Pancreas (tissue), 10 donors: Measurements from ENCODE around the gene OTP. TPM values are rescaled to one million over a fixed set of nuclear protein-coding genes. Genes with fewer than 3 reads are reported as not detected.

Experiments used
- ATAC-seq, 4 donors: fragments of 200-7000 bp; cut with Tn5 transposase; one replicate each; pipeline versions ENCODE4 v1.8.0 to v1.9.1; 2020; ENCODE audit warnings: mild to moderate bottlenecking in 4 of 4, moderate library complexity in 4 of 4
- DNase-seq, 6 donors: peaks; one replicate each; pipeline ENCODE4 v3.0.0-alpha.2; 2020
- FAIRE-seq: peaks from 2 replicates; lab custom pipeline; 2012; peaks lifted over from hg19 to GRCh38; lab: Jason Lieb, UNC
- H3K27ac ChIP-seq, 4 donors: fragments of 200-600 bp; sonication (generic); 1 replicate in 3 of 4; 2 replicates in 1 of 4; pipeline versions ENCODE4 v1.5.0 to v1.8.0; 2020
- H3K27me3 ChIP-seq, 4 donors: fragments of 200-600 bp; one replicate each; pipeline ENCODE4 v1.8.0; 2021
- H3K36me3 ChIP-seq, 3 donors: fragments of 200-600 bp; sonication (generic) in 1 of 3; one replicate each; pipeline versions ENCODE4 v1.5.0 to v1.8.0; 2020 to 2021
- H3K4me1 ChIP-seq, 3 donors: fragments of 200-600 bp; one replicate each; pipeline ENCODE4 v1.8.0; 2021
- H3K4me3 ChIP-seq, 4 donors: fragments of 200-600 bp; sonication (generic) in 2 of 4; one replicate each; pipeline versions ENCODE4 v1.5.0 to v1.8.0; 2020 to 2021
- H3K9me3 ChIP-seq, 4 donors: fragments of 200-600 bp; one replicate each; pipeline ENCODE4 v1.8.0; 2021
- CTCF ChIP-seq, 4 donors: fragments of 200-600 bp; sonication (generic) in 3 of 4; IDR thresholded peaks; one replicate each; pipeline versions ENCODE4 v1.5.0 to v1.8.0; 2021; ENCODE audit warnings: antibody characterized with exemption in 4 of 4
- WGBS, 2 donors: extraction: QIAGEN DNeasy Blood & Tissue Kit; methylation state at CpG; one replicate each; pipeline ENCODE4 v1.1.7; 2013; 5-methylcytosine and 5-hydroxymethylcytosine counted together
- intact Hi-C, 3 donors: fragments of 100-400 bp; cut with DNase I; formaldehyde crosslinking; loops; one replicate each; pipeline versions ENCODE4 v1.11.1 to v1.14.2; 2022
- polyA plus RNA-seq, 2 donors: library from polyadenylated mRNA; stranded (reverse); fragments of 200-250 nt; gene quantifications; one replicate each; pipeline ENCODE4 v1.2.3, GENCODE V29; 2013
- total RNA-seq, 6 donors: library from RNA; stranded (reverse); fragmentation: NEBNext Ultra II Directional in 4 of 6; extraction: Animal tissue kit (Norgen Biotek cat#: 25700) in 4 of 6; gene quantifications; one replicate each; pipeline versions ENCODE4 v1.2.1 to v1.2.4, GENCODE V29; 2021 to 2023
- donor health status: healthy with polysubstance abuse.
- donor health status: DM: no; HTN: no; CAD: no; lungs with moderate emphysema.
- donor health status: DM: no; HTN: no; CAD: no.
- donor health status: control.
- donor health status: control.
- donor health status: Bipolar disorder and iron deficiency.
- donor health status: DM: yes; HTN: yes; CAD: no.
- donor health status: DM: no; HTN: no; CAD: no.
- donor health status: DM: no; HTN: no; CAD: no.
- donor health status: DM: yes; HTN: yes; CAD: no.

The OTP gene
- total and polyA plus RNA-seq, 8 donors = not detected

- 76 to 84% methylated on average over 7 of the region's 7 CpGs for WGBS, 2 donors
- no peak for FAIRE-seq
- intact Hi-C loops = no loop called here
- Histone ChIP-seq H3K36me3 (no peaks in the 10 kb centered on the region), H3K27me3 (no peaks in the 10 kb centered on the region), H3K4me1 (no peaks in the 10 kb centered on the region), H3K27ac (no peak overlapping the region), H3K4me3 (no peak overlapping the region), H3K9me3 (no peaks in the 10 kb centered on the region)
- TF ChIP-seq CTCF (IDR thresholded peaks at IDR 0.05) = no peak
- DNase-seq = no peak
- no peak for ATAC-seq
These were observed 24.8 kb upstream of the OTP start for GRCh38 chr5:77663090-77663863.

GRCh38 chr5:77662635-77663034 lies 24.1 kb upstream of the OTP start:
- intact Hi-C loops = no loop called here
- FAIRE-seq = no peak

GRCh38 chr5:77658662-77659061 lies 20.1 kb upstream of the OTP start:
- FAIRE-seq (no peak), DNase-seq (no peak), ATAC-seq (no peak)
- Histone ChIP-seq H3K27ac (no peak overlapping the region), H3K4me1 (no peaks in the 10 kb centered on the region), H3K36me3 (no peaks in the 10 kb centered on the region), H3K9me3 (no peaks in the 10 kb centered on the region), H3K4me3 (no peak overlapping the region), H3K27me3 (no peaks in the 10 kb centered on the region)
- intact Hi-C loops = no loop called here
- no peak for TF ChIP-seq CTCF (IDR thresholded peaks at IDR 0.05)

More at GRCh38 chr5:77662635-77663034, 24.1 kb upstream of the OTP start:
- Histone ChIP-seq H3K9me3 (no peaks in the 10 kb centered on the region), H3K27ac (no peak overlapping the region), H3K36me3 (no peaks in the 10 kb centered on the region), H3K4me3 (no peak overlapping the region), H3K27me3 (no peaks in the 10 kb centered on the region), H3K4me1 (no peaks in the 10 kb centered on the region)
- ATAC-seq (no peak), DNase-seq (no peak)
- no peak for TF ChIP-seq CTCF (IDR thresholded peaks at IDR 0.05)

GRCh38 chr5:77651343-77651742 lies 12.8 kb upstream of the OTP start:
- TF ChIP-seq CTCF (IDR thresholded peaks at IDR 0.05) = no peak
- no peaks in the 10 kb centered on the region for H3K36me3 ChIP-seq
- H3K4me1 ChIP-seq = no peaks in the 10 kb centered on the region
- no peaks in the 10 kb centered on the region for H3K27me3 ChIP-seq
- no peaks in the 10 kb centered on the region for H3K9me3 ChIP-seq
- intact Hi-C loops = no loop called here
- no peak for DNase-seq
- no peak for FAIRE-seq
- ATAC-seq = no peak
- no peak overlapping the region for H3K27ac ChIP-seq
- WGBS, 2 donors = 21 to 22% methylated on average over 2 of the region's 2 CpGs
- H3K4me3 ChIP-seq = no peak overlapping the region

- no peaks in the 10 kb centered on the region for H3K27me3 ChIP-seq
- ATAC-seq = no peak
- intact Hi-C loops = no loop called here
- FAIRE-seq = no peak
- no peak for DNase-seq
- no peaks in the 10 kb centered on the region for H3K4me1 ChIP-seq
- TF ChIP-seq CTCF (IDR thresholded peaks at IDR 0.05) = no peak
- H3K36me3 ChIP-seq = no peaks in the 10 kb centered on the region
- no peak overlapping the region for H3K4me3 ChIP-seq
- 30 to 46% methylated on average over 1 of the region's 1 CpG for WGBS, 2 donors
- H3K27ac ChIP-seq = no peak overlapping the region
- H3K9me3 ChIP-seq = no peaks in the 10 kb centered on the region
These were observed 12.2 kb upstream of the OTP start for GRCh38 chr5:77650686-77651085.
